GM18951 (cell line): ENCODE data around the gene GSC.
"Not testable (repeated sequence)": the region's sequence is repeated elsewhere in the genome, so short reads cannot be mapped to it uniquely, and the experiment has no call there.

Source experiments
- POLR2A ChIP-seq: IDR thresholded peaks from 4 replicates; pipeline ENCODE4 v1.6.1; 2011; ENCODE audit warnings: mild to moderate bottlenecking; ENCODE audit not compliant: insufficient read length, insufficient read depth; ENCODE audit errors: extremely low read depth
- in situ Hi-C: fragments of 300-500 bp; cut with MboI; formaldehyde crosslinking; loops from one replicate; pipeline ENCODE4 v1.12.0; 2022; ENCODE audit warnings: low sequenced_read_pairs, mixed read lengths, inconsistent platforms; ENCODE audit not compliant: unreplicated experiment

The GSC gene

GRCh38 chr14:94750371-94750770 is 19.5 kb downstream of the GSC start:
- in situ Hi-C loops: no loop called here
- TF ChIP-seq POLR2A: no peak

- no peak for TF ChIP-seq POLR2A
- in situ Hi-C loops: no loop called here
Measured at GRCh38 chr14:94748667-94749347, 21.1 kb downstream of the GSC start.

DNA sequence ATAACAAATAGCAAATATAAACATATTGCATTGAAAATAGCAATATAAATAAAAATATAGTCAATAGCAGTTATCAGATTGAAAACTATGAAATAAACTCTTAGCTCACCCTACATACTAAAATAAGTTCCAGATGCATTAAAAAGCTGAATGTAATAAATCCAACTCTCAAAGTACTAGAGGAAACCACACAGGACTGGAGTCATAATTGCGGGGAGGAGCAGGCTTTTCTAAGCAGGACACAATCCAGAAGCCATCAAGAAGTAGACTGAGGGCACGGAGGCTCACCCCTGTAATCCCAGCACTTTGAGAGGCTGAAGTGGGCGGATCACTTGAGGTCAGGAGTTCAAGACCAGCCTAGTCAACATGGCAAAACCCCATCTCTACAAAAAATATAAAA is 22.2 kb downstream of the GSC start:
- TF ChIP-seq POLR2A: no peak
- in situ Hi-C loops: no loop called here

DNA sequence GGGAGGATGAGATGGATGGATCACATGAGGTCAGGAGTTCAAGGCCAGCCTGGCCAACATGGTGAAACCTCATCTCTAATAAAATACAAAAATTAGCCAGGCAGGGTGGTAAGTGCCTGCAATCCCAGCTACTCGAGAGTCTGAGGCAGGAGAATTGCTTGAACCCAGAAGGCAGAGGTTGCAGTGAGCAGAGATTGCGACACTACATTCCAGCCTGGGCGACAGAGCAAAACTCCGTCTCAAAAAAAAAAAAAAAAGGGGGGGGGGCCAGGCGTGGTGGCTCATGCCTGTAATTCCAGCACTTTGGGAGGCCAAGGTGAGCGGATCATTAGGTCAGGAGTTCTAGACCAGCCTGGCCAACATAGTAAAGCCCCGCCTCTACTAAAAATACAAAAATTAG is 22.8 kb downstream of the GSC start:
- in situ Hi-C loops: not testable (repeated sequence)

DNA sequence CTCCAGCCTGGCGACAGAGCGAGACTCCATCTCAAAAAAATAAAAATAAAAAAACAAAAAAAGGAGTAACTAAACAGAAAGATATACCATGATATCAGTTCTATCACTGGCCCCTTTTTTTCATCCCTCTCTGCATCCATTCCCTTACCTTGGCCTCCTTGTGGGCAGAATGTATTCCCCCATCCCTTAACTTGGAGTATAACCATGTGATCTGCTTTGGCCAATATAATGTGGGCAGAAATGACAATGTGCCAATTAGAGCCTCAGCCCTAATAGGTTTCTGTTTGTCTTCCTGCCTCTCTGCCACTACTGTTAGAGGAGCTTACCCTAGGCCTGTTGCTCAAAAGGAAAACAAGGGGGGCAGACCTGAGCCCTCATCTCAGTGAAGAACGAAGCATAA is 23.8 kb downstream of the GSC start:
- in situ Hi-C loops: no loop called here
- no peak for TF ChIP-seq POLR2A

DNA sequence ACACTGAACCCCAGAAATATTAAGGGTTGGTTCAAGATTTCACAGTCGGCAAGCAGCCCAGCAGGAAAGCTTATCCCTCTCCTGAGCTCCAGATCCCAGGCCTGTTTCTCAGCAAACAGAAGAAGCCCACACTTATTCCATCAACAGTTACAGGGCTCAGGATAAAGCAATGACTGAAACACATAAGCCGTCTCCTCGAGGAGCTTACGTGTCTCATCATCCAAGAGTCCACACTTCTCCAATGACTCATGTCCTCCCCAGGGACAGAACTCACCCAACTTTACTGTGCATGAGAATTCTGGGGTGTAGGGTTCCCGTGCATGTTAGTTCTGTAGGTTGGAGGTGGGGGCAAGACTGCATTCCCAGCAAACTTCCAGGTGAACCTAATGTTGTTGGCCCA is 31.2 kb downstream of the GSC start:
- TF ChIP-seq POLR2A: no peak
- in situ Hi-C loops: no loop called here

DNA sequence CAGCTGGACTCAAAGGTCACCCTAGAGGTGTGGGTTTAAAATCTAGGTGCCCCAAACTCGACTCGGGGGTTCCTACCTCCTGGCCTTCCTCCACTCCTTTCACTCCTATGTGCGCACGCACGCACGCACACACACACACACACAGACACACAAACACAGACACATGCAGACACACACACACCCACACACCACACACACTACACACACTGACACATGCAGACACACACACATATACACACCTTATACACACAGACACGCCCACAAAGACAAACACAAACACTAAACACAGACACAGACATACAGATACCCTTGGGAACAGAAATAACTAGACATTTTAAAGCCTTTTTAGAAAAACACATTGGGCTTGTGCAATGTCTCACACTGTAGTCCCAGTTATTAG is 31.8 kb downstream of the GSC start:
- in situ Hi-C loops: no loop called here
- TF ChIP-seq POLR2A: no peak

GRCh38 chr14:94728950-94729349 is 41.0 kb downstream of the GSC start:
- TF ChIP-seq POLR2A: no peak
- in situ Hi-C loops: no loop called here

DNA sequence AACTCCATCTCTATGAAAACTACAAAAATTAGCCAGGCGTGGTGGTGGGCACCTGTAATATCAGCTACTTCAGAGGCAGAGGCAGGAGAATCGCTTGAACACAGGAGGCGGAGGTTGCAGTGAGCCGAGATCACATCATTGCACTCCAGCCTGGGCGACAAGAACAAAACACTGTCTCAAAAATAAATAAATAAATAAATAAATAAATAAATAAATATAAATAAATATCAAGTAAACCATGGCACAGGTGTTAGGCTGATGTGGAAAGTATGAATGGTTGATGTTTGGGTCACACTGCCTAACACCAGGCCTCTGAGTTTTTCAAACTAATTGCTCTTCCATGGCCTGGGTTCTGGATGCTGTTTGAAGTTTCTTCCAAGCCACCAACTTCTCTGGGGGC is 41.5 kb downstream of the GSC start:
- in situ Hi-C loops: not testable (repeated sequence)

- in situ Hi-C loops: not testable (repeated sequence)
Measured at GRCh38 chr14:94726649-94727048, 43.3 kb downstream of the GSC start.

DNA sequence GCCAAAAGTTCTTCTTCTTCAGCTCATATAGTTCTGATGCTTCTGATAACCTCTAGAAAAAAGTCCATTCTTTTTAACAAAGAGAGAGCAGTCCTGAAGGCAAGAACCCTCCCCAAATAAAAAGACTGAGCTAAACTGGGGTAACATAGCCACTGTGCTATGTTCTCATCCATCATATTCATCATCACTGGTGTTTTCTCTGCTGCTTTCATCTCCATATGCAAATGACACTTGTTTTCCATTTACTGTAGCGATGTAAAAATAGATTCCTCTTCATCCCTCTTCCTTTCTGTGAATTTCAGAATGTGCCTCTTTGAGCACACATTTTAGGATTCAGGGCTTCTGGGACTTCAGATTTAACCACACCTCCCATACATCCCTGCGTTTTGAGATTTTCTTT is 44.9 kb downstream of the GSC start:
- TF ChIP-seq POLR2A: no peak
- in situ Hi-C loops: no loop called here

- TF ChIP-seq POLR2A: no peak
- in situ Hi-C loops: no loop called here
Measured at GRCh38 chr14:94722397-94722796, 47.5 kb downstream of the GSC start.
